ENCODE data around the gene CRB1.

The CRB1 gene

GRCh38 chr1:197519741-197520334, 251.8 kb downstream of the CRB1 start:
- no peak for DNase-seq (ENCODE audit: low read depth in 3 of 3, low spot score in 1 of 3)

DNA sequence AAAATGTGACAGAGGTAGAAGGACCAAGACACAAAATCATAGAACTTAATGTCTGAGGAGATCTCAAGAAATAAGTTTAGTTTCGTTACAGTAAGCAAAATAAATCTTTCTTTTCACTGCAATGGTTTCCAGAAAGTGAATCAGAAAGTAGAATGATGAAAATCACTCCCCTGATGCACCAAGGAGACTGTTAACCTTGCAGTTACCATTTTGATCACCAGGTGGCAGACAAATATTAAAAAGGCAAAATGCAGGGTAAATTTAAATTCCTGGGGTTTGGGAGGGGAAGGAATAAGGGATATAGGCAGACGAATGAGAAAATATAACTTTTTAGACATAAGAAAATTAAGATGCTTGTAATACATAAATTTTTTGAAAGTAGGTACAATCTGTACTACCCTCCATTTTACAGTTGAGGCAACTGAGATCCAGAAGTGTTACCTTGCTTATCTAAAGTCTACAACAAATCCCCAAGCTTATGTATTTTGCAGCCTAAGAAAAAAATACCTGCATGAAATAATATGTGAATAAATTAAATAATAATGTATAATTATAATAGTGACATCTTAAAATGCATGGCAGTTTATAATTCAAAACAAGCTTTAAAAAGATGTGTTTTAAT, 253.2 kb downstream of the CRB1 start:
- no peak for DNase-seq (ENCODE audit: low read depth in 3 of 3, low spot score in 1 of 3)

GRCh38 chr1:197526736-197527371, 258.8 kb downstream of the CRB1 start:
- no peak for DNase-seq (ENCODE audit: low read depth in 3 of 3, low spot score in 1 of 3)
